GM12878 (cell line): ENCODE results near the gene COMMD6. TPM values are rescaled to one million over a fixed set of nuclear protein-coding genes. Genes with fewer than 3 reads are reported as not detected.

ENCODE experiments used
- ATF2 ChIP-seq: IDR thresholded peaks from 2 replicates; pipeline ENCODE4 v1.6.1; 2012; ENCODE audit warnings: low read length, inconsistent platforms
- CEBPB ChIP-seq, 2 experiments: fragments of 150-350 bp in 1 of 2; IDR thresholded peaks; 2 replicates each; pipeline ENCODE4 v1.6.1; 2012 to 2014; ENCODE audit warnings: low read depth in 2 of 2, low read length in 2 of 2, borderline replicate concordance in 1 of 2, inconsistent platforms in 1 of 2
- CUX1 ChIP-seq: IDR thresholded peaks from 2 replicates; pipeline ENCODE4 v1.6.1; 2012; ENCODE audit warnings: improper control_type of control experiment, low read depth, low read length; ENCODE audit not compliant: insufficient replicate concordance
- FOS ChIP-seq: IDR thresholded peaks from 3 replicates; pipeline ENCODE4 v1.6.1; 2011; ENCODE audit warnings: borderline replicate concordance; ENCODE audit not compliant: insufficient read length; ENCODE audit errors: extremely low read depth
- FOXK2 ChIP-seq: fragments of 450-650 bp; IDR thresholded peaks from 2 replicates; pipeline ENCODE4 v1.6.1; 2017; ENCODE audit warnings: mild to moderate bottlenecking, moderate library complexity
- GATAD2B ChIP-seq: fragments of 450-650 bp; conservative IDR thresholded peaks from 2 replicates; pipeline ENCODE4 v1.6.1; 2017; ENCODE audit warnings: low read depth, mild to moderate bottlenecking, moderate library complexity
- HDAC2 ChIP-seq: fragments of 200-600 bp; sonication (generic); IDR thresholded peaks from 2 replicates; pipeline ENCODE4 v1.6.1; 2017
- HDGF ChIP-seq: fragments of 450-650 bp; IDR thresholded peaks from 2 replicates; pipeline ENCODE4 v1.6.1; 2016; ENCODE audit warnings: antibody characterized with exemption
- IRF4 ChIP-seq: IDR thresholded peaks from 2 replicates; pipeline ENCODE4 v1.6.1; 2011; ENCODE audit warnings: low read depth, low read length
- MEF2A ChIP-seq: IDR thresholded peaks from 2 replicates; pipeline ENCODE4 v1.6.1; 2011; ENCODE audit warnings: low read depth, mild to moderate bottlenecking, low read length, moderate library complexity; ENCODE audit not compliant: insufficient read depth
- NBN ChIP-seq: fragments of 450-650 bp; IDR thresholded peaks from 2 replicates; pipeline ENCODE4 v1.6.1; 2016
- NR2C1 ChIP-seq: fragments of 450-650 bp; IDR thresholded peaks from 2 replicates; pipeline ENCODE4 v1.6.1; 2017; ENCODE audit warnings: antibody characterized with exemption, mild to moderate bottlenecking, moderate library complexity
- PBX3 ChIP-seq: IDR thresholded peaks from 2 replicates; pipeline ENCODE4 v1.6.1; 2011; ENCODE audit warnings: mild to moderate bottlenecking, low read depth, low read length, moderate library complexity; ENCODE audit not compliant: insufficient replicate concordance
- POLR2AphosphoS2 ChIP-seq: IDR thresholded peaks from 2 replicates; pipeline ENCODE4 v1.6.1; 2011; ENCODE audit warnings: low read depth, mild to moderate bottlenecking, low read length, improper control_type of control experiment, moderate library complexity
- POLR2AphosphoS5 ChIP-seq: IDR thresholded peaks from 2 replicates; pipeline ENCODE4 v1.6.1; 2011; ENCODE audit warnings: mild to moderate bottlenecking, low read length, inconsistent platforms
- SMAD5 ChIP-seq: IDR thresholded peaks from 2 replicates; pipeline ENCODE4 v1.6.1; 2016; ENCODE audit warnings: antibody characterized with exemption, low read depth
- TAF1 ChIP-seq: IDR thresholded peaks from 2 replicates; pipeline ENCODE4 v1.6.1; 2011; ENCODE audit warnings: mild to moderate bottlenecking, low read depth, low read length, borderline replicate concordance
- TCF7 ChIP-seq: IDR thresholded peaks from 2 replicates; pipeline ENCODE4 v1.6.1; 2014; ENCODE audit warnings: antibody characterized with exemption, borderline replicate concordance
- ZBTB33 ChIP-seq: fragments of 450-650 bp; IDR thresholded peaks from 2 replicates; pipeline ENCODE4 v1.6.1; 2017; ENCODE audit warnings: mild to moderate bottlenecking
- polyA plus RNA-seq, 11 experiments: library from polyadenylated mRNA; depleted of rRNA in 4 of 11; unstranded in 6 of 11; stranded (reverse) in 5 of 11; fragments of >200 nt; fragmentation: Nextera tagmentation in 4 of 11; fragmentation: Illumina TruSeq in 1 of 11; extraction: Ambion mirVana in 4 of 11; extraction: Trizol in 1 of 11; gene quantifications; 1 replicate in 1 of 11; 2 replicates in 10 of 11; pipeline versions ENCODE4 v1.2.1 to v1.2.3, GENCODE V29; 2011 to 2016; ENCODE audit warnings: inconsistent platforms in 2 of 11, missing spikeins in 2 of 11, low read depth in 1 of 11
- total RNA-seq, 4 experiments: library from RNA; depleted of rRNA in 3 of 4; stranded (reverse); fragments of >200 nt in 3 of 4; fragmentation: Illumina TruSeq in 1 of 4; extraction: Trizol in 1 of 4; gene quantifications; 2 replicates each; pipeline versions ENCODE4 v1.2.1 to v1.2.3, GENCODE V29; 2013 to 2021

COMMD6 gene
- total and polyA plus RNA-seq, 10 of the 15 experiments (the other 5 are each of a cell fraction or from before 2014, with no cell fraction given), result 127 to 509 (median 247) TPM

GRCh38 chr13:75512253-75512652, 25.4 kb downstream of the COMMD6 start (continued):
- TF ChIP-seq ZBTB33 (no peak), CEBPB (IDR thresholded peaks at IDR 0.05; ENCODE audit: borderline replicate concordance in 1 of 2, low read depth in 2 of 2, low read length in 2 of 2) (no peak), POLR2AphosphoS2 (no peak), SMAD5 (no peak), PBX3 (no peak), NR2C1 (no peak), ATF2 (peak; percentile 68), MEF2A (peak; percentile 91), CUX1 (no peak), POLR2AphosphoS5 (no peak), TCF7 (no peak), HDAC2 (no peak), IRF4 (no peak), NBN (peak; percentile 49; the same call in 1 of the 2 replicates), TAF1 (no peak), FOS (no peak), FOXK2 (no peak), GATAD2B (no peak), HDGF (no peak)
